MM.1S (cell line): ENCODE results near the gene PLCXD1.

Experiments
- EZH2 ChIP-seq: fragments of 300-600 bp; sonication (generic); optimal IDR thresholded peaks from 2 replicates; pipeline ENCODE3; 2017; ENCODE audit warnings: low read depth, mild to moderate bottlenecking, antibody characterized with exemption, low read length, mixed read lengths
- TF ChIP-seq, protein P1 (sequence below): fragments of 300-600 bp; sonication (generic); IDR thresholded peaks from 2 replicates; pipeline ENCODE4 v1.5.1; 2016; ENCODE audit warnings: antibody characterized with exemption, low read length, mixed read lengths

DNA sequence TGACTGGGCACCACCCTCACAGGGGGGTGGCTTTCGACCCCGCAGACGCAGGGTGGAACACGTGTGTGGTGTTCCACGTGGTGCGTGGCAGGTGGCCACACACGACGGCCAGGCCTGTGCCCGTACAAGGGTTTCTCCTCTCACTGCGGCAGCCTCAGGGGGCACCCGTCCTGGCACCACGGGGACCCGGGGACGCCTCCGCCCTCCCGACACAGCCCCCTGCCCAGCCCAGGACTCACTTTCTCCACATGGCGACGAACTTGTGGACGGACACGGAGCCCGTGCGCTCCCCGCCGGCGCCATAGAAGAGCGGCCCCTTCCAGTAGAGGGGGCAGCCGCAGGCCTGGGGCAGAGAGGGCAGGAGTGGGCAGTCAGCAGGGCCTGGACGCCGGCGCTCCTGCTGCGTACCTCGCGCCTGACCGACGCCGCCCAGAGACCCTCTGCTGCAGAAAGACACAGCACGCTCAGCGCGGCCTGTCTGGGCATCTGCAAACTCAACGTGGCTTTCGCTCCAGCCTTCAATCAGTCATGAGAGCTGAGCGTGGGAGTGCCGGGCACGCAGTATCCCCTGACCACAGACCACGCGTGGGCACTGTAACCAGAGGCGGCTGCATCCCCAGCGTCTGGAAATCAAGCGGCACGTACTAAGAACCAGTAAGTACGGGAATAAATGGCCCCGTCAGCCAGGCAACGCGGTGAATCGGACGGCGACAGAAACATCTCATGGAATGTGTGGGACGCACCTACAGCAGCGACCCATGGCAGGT, 66.4 kb downstream of the PLCXD1 start:
- TF ChIP-seq, protein P1, sequence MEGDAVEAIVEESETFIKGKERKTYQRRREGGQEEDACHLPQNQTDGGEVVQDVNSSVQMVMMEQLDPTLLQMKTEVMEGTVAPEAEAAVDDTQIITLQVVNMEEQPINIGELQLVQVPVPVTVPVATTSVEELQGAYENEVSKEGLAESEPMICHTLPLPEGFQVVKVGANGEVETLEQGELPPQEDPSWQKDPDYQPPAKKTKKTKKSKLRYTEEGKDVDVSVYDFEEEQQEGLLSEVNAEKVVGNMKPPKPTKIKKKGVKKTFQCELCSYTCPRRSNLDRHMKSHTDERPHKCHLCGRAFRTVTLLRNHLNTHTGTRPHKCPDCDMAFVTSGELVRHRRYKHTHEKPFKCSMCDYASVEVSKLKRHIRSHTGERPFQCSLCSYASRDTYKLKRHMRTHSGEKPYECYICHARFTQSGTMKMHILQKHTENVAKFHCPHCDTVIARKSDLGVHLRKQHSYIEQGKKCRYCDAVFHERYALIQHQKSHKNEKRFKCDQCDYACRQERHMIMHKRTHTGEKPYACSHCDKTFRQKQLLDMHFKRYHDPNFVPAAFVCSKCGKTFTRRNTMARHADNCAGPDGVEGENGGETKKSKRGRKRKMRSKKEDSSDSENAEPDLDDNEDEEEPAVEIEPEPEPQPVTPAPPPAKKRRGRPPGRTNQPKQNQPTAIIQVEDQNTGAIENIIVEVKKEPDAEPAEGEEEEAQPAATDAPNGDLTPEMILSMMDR, result no peak
- no peak for TF ChIP-seq EZH2
